ENCODE results near the gene BRD4.

Gene BRD4

GRCh38 chr19:15220833-15221232, 111.5 kb downstream of the BRD4 start:
- DNase-seq (ENCODE audit: low spot score) = no peak
- in situ Hi-C loops (cut with MboI; ENCODE audit: low sequenced_read_pairs, unreplicated experiment) = no loop called here
- TF ChIP-seq CTCF (IDR thresholded peaks at IDR 0.05; ENCODE audit: borderline replicate concordance, control extremely low read depth, extremely low read depth, insufficient read depth, missing control alignments) = no peak

GRCh38 chr19:15218501-15218900, 113.8 kb downstream of the BRD4 start:
- TF ChIP-seq CTCF (IDR thresholded peaks at IDR 0.05; ENCODE audit: borderline replicate concordance, control extremely low read depth, extremely low read depth, insufficient read depth, missing control alignments) = no peak
- DNase-seq (ENCODE audit: low spot score) = no peak
- in situ Hi-C loops (cut with MboI; ENCODE audit: low sequenced_read_pairs, unreplicated experiment) = no loop called here

- TF ChIP-seq CTCF (IDR thresholded peaks at IDR 0.05; ENCODE audit: borderline replicate concordance, control extremely low read depth, extremely low read depth, insufficient read depth, missing control alignments) = no peak
- in situ Hi-C loops (cut with MboI; ENCODE audit: low sequenced_read_pairs, unreplicated experiment) = no loop called here
- no peak for DNase-seq (ENCODE audit: low spot score)
Observed at GRCh38 chr19:15216363-15216762, 116.0 kb downstream of the BRD4 start.

GRCh38 chr19:15213715-15214381, 118.5 kb downstream of the BRD4 start:
- no peak for DNase-seq (ENCODE audit: low spot score)
- in situ Hi-C loops (cut with MboI; ENCODE audit: low sequenced_read_pairs, unreplicated experiment) = no loop called here
- TF ChIP-seq CTCF (IDR thresholded peaks at IDR 0.05; ENCODE audit: borderline replicate concordance, control extremely low read depth, extremely low read depth, insufficient read depth, missing control alignments) = no peak

GRCh38 chr19:15212711-15213110, 119.6 kb downstream of the BRD4 start:
- in situ Hi-C loops (cut with MboI; ENCODE audit: low sequenced_read_pairs, unreplicated experiment) = no loop called here
- no peak for TF ChIP-seq CTCF (IDR thresholded peaks at IDR 0.05; ENCODE audit: borderline replicate concordance, control extremely low read depth, extremely low read depth, insufficient read depth, missing control alignments)
- no peak for DNase-seq (ENCODE audit: low spot score)

- no peak for TF ChIP-seq CTCF (IDR thresholded peaks at IDR 0.05; ENCODE audit: borderline replicate concordance, control extremely low read depth, extremely low read depth, insufficient read depth, missing control alignments)
- no peak for DNase-seq (ENCODE audit: low spot score)
- in situ Hi-C loops (cut with MboI; ENCODE audit: low sequenced_read_pairs, unreplicated experiment) = no loop called here
Observed at GRCh38 chr19:15210323-15210781, 122.0 kb downstream of the BRD4 start.

Data from GM13976 (cell line).